Measurements from ENCODE around the gene IKZF2. TPM values are rescaled to one million over a fixed set of nuclear protein-coding genes. Genes with fewer than 3 reads are reported as not detected.

IKZF2 gene
- total RNA-seq, 1 experiment from 2014 or later, result 14.2 TPM

- CTCF ChIA-PET, result no interaction called here
- DNase-seq, result peak; percentile 43 to 44
- Mint-ChIP-seq H3K36me3 (ENCODE audit: insufficient read depth, unreplicated experiment) (no peaks in the 10 kb centered on the region), H3K9me3 (ENCODE audit: unreplicated experiment) (no peaks in the 10 kb centered on the region), H3K27ac (ENCODE audit: unreplicated experiment) (no peak overlapping the region), H3K4me3 (ENCODE audit: unreplicated experiment) (peak overlapping the region; percentile 46), H3K4me1 (ENCODE audit: low read depth, unreplicated experiment) (peaks cover 14% of the 10 kb centered on the region), H3K27me3 (ENCODE audit: insufficient read depth, unreplicated experiment) (no peaks in the 10 kb centered on the region)
- no peak for TF ChIP-seq CTCF (IDR thresholded peaks at IDR 0.05; ENCODE audit: insufficient read depth in 1 of 2, low read depth in 1 of 2, low read length in 1 of 2, severe bottlenecking in 1 of 2, unreplicated experiment in 1 of 2)
- H3K36me3 ChIP-seq (ENCODE audit: control insufficient read depth, insufficient read depth, low read length), result no peaks in the 10 kb centered on the region
- H3K4me1 ChIP-seq, result no peaks in the 10 kb centered on the region
- intact Hi-C loops (cut with micrococcal nuclease; ENCODE audit: unreplicated experiment), result loop anchor here (1.0 kb wide), 1 partner anchor 85 kb away; the partner anchor contains the start of gene IKZF2
- H3K9me3 ChIP-seq, result no peaks in the 10 kb centered on the region
- no TSS peak for BruUV-seq (replicated peaks)
- H3K27me3 ChIP-seq (replicated peaks; ENCODE audit: control insufficient read depth, insufficient read depth, low read length), result no peaks in the 10 kb centered on the region
- H3K4me3 ChIP-seq (ENCODE audit: low read depth, low read length), result no peak overlapping the region
- POLR2A ChIA-PET, result interaction anchor here (0.6 kb wide), 1 partner anchor 105 kb away, joined by 3 read pairs; no protein-coding TSS in a partner anchor
Measured at GRCh38 chr2:213065583-213066442, 85.6 kb downstream of the IKZF2 start.

GRCh38 chr2:213064099-213064498 is 87.3 kb downstream of the IKZF2 start:
- POLR2A ChIA-PET, result no interaction called here
- CTCF ChIA-PET, result no interaction called here
- no peaks in the 10 kb centered on the region for H3K9me3 ChIP-seq
- Mint-ChIP-seq H3K27me3 (ENCODE audit: insufficient read depth, unreplicated experiment) (no peaks in the 10 kb centered on the region), H3K4me3 (ENCODE audit: unreplicated experiment) (no peak overlapping the region), H3K9me3 (ENCODE audit: unreplicated experiment) (no peaks in the 10 kb centered on the region), H3K4me1 (ENCODE audit: low read depth, unreplicated experiment) (peaks cover 8% of the 10 kb centered on the region), H3K27ac (ENCODE audit: unreplicated experiment) (no peak overlapping the region), H3K36me3 (ENCODE audit: insufficient read depth, unreplicated experiment) (no peaks in the 10 kb centered on the region)
- DNase-seq, result no peak
- no peaks in the 10 kb centered on the region for H3K36me3 ChIP-seq (ENCODE audit: control insufficient read depth, insufficient read depth, low read length)
- H3K4me1 ChIP-seq, result no peaks in the 10 kb centered on the region
- no peak for TF ChIP-seq CTCF (IDR thresholded peaks at IDR 0.05; ENCODE audit: insufficient read depth in 1 of 2, low read depth in 1 of 2, low read length in 1 of 2, severe bottlenecking in 1 of 2, unreplicated experiment in 1 of 2)
- intact Hi-C loops (cut with micrococcal nuclease; ENCODE audit: unreplicated experiment), result no loop called here
- H3K4me3 ChIP-seq (ENCODE audit: low read depth, low read length), result no peak overlapping the region
- no TSS peak for BruUV-seq (replicated peaks)
- no peaks in the 10 kb centered on the region for H3K27me3 ChIP-seq (replicated peaks; ENCODE audit: control insufficient read depth, insufficient read depth, low read length)

- ChIA-PET POLR2A (no interaction called here), CTCF (no interaction called here)
- Histone ChIP-seq H3K4me1 (no peaks in the 10 kb centered on the region), H3K27me3 (replicated peaks; ENCODE audit: control insufficient read depth, insufficient read depth, low read length) (no peaks in the 10 kb centered on the region), H3K36me3 (ENCODE audit: control insufficient read depth, insufficient read depth, low read length) (no peaks in the 10 kb centered on the region), H3K4me3 (ENCODE audit: low read depth, low read length) (no peak overlapping the region), H3K9me3 (no peaks in the 10 kb centered on the region)
- Mint-ChIP-seq H3K36me3 (ENCODE audit: insufficient read depth, unreplicated experiment) (no peaks in the 10 kb centered on the region), H3K4me1 (ENCODE audit: low read depth, unreplicated experiment) (no peaks in the 10 kb centered on the region), H3K4me3 (ENCODE audit: unreplicated experiment) (no peak overlapping the region), H3K27me3 (ENCODE audit: insufficient read depth, unreplicated experiment) (no peaks in the 10 kb centered on the region), H3K9me3 (ENCODE audit: unreplicated experiment) (no peaks in the 10 kb centered on the region), H3K27ac (ENCODE audit: unreplicated experiment) (no peak overlapping the region)
- TF ChIP-seq CTCF (IDR thresholded peaks at IDR 0.05; ENCODE audit: insufficient read depth in 1 of 2, low read depth in 1 of 2, low read length in 1 of 2, severe bottlenecking in 1 of 2, unreplicated experiment in 1 of 2), result no peak
- no peak for DNase-seq
- BruUV-seq (replicated peaks), result no TSS peak
- intact Hi-C loops (cut with micrococcal nuclease; ENCODE audit: unreplicated experiment), result no loop called here
Measured at GRCh38 chr2:213057977-213058376, 93.4 kb downstream of the IKZF2 start.

Measured in Caco-2 (cell line).